Naive thymus-derived CD4-positive, alpha-beta T cell (primary cell): ENCODE measurements around the gene MFSD11. TPM values are rescaled to one million over a fixed set of nuclear protein-coding genes. Genes with fewer than 3 reads are reported as not detected.
"Not testable (repeated sequence)": the region's sequence is repeated elsewhere in the genome, so short reads cannot be mapped to it uniquely, and the experiment has no call there.

Experiments used
- ATAC-seq: fragments of 150-1000 bp; cut with Tn5 transposase; 2 replicates; pipeline ENCODE4 v1.10.0; 2021; ENCODE audit warnings: mild to moderate bottlenecking, moderate library complexity
- CTCF ChIA-PET: fragments of 350-600 bp; sonication (Branson Sonifier 250); formaldehyde crosslinking; loops from one replicate; lab custom pipeline; 2021; ENCODE audit warnings: antibody characterized with exemption; lab: Charles Lee
- POLR2A ChIA-PET: fragments of 350-600 bp; sonication (Branson Sonifier 250); formaldehyde crosslinking; loops from one replicate; lab custom pipeline; 2021; ENCODE audit warnings: antibody characterized with exemption, inconsistent platforms; lab: Charles Lee
- DNase-seq, 9 donors: peaks; one replicate each; pipeline versions ENCODE4 v3.0.0 to v3.0.0-alpha.2; 2020 to 2022; ENCODE audit warnings: mixed read lengths in 1 of 9
- H3K27ac ChIP-seq: one replicate; pipeline ENCODE4 v1.7.0; 2013; ENCODE audit warnings: mild to moderate bottlenecking, low read depth, low read length, moderate library complexity
- H3K27me3 ChIP-seq, 2 donors: one replicate each; pipeline ENCODE4 v1.7.0; 2013; ENCODE audit warnings: low read length in 2 of 2, mild to moderate bottlenecking in 2 of 2, moderate library complexity in 2 of 2; ENCODE audit not compliant: control insufficient read depth in 2 of 2, insufficient read depth in 2 of 2
- H3K36me3 ChIP-seq, 3 experiments: 1 replicate in 2 of 3; 2 replicates in 1 of 3; pipeline ENCODE4 v1.7.0; 2013; ENCODE audit warnings: low read length in 3 of 3, mild to moderate bottlenecking in 3 of 3, moderate library complexity in 1 of 3; ENCODE audit not compliant: insufficient read depth in 3 of 3, control insufficient read depth in 2 of 3
- H3K4me1 ChIP-seq, 2 donors: one replicate each; pipeline ENCODE4 v1.7.0; 2013; ENCODE audit warnings: low read length in 2 of 2, mild to moderate bottlenecking in 2 of 2, moderate library complexity in 1 of 2; ENCODE audit not compliant: control insufficient read depth in 2 of 2, insufficient read depth in 2 of 2
- H3K4me3 ChIP-seq: 2 replicates; pipeline ENCODE4 v1.7.0; 2013; ENCODE audit warnings: mild to moderate bottlenecking, low read length
- H3K9me3 ChIP-seq, 3 experiments: 1 replicate in 2 of 3; 2 replicates in 1 of 3; pipeline ENCODE4 v1.7.0; 2013; ENCODE audit warnings: low read length in 3 of 3; ENCODE audit not compliant: control insufficient read depth in 2 of 3
- H3K27ac Mint-ChIP-seq, 9 donors: one replicate each; pipeline ENCODE4 v1.8.0; 2020 to 2022; ENCODE audit warnings: mixed read lengths in 9 of 9, mild to moderate bottlenecking in 8 of 9, moderate library complexity in 5 of 9, inconsistent platforms in 2 of 9
- H3K27me3 Mint-ChIP-seq, 5 donors: one replicate each; pipeline ENCODE4 v1.8.0; 2021 to 2022; ENCODE audit warnings: mixed read lengths in 5 of 5, mild to moderate bottlenecking in 1 of 5
- H3K36me3 Mint-ChIP-seq, 5 donors: one replicate each; pipeline ENCODE4 v1.8.0; 2020 to 2022; ENCODE audit warnings: mixed read lengths in 5 of 5, mild to moderate bottlenecking in 3 of 5, inconsistent platforms in 1 of 5
- H3K4me1 Mint-ChIP-seq, 7 donors: one replicate each; pipeline ENCODE4 v1.8.0; 2020 to 2022; ENCODE audit warnings: mixed read lengths in 7 of 7, mild to moderate bottlenecking in 3 of 7, inconsistent platforms in 1 of 7
- H3K4me3 Mint-ChIP-seq, 10 donors: one replicate each; pipeline ENCODE4 v1.8.0; 2020 to 2022; ENCODE audit warnings: mild to moderate bottlenecking in 10 of 10, mixed read lengths in 10 of 10, moderate library complexity in 6 of 10, inconsistent platforms in 2 of 10
- H3K9me3 Mint-ChIP-seq, 11 donors: one replicate each; pipeline ENCODE4 v1.8.0; 2020 to 2022; ENCODE audit warnings: mixed read lengths in 11 of 11, mild to moderate bottlenecking in 4 of 11, inconsistent platforms in 1 of 11, moderate library complexity in 1 of 11
- intact Hi-C, 2 donors: fragments of 100-400 bp; cut with micrococcal nuclease; formaldehyde crosslinking; loops; one replicate each; pipeline ENCODE4 v1.15.1; 2023
- polyA plus RNA-seq, 2 donors: library from polyadenylated mRNA; unstranded; fragments of 300-500 nt; fragmentation: Illumina TruSeq; gene quantifications; one replicate each; pipeline ENCODE4 v1.2.3, GENCODE V29; 2021
- total RNA-seq, 6 experiments: library from RNA in 5 of 6; stranded (reverse) in 5 of 6; gene quantifications; 1 replicate in 5 of 6; 2 replicates in 1 of 6; pipeline ENCODE4 v1.2.3 and lab custom pipeline; 2021 to 2026

The MFSD11 gene
- total and polyA plus RNA-seq, 7 experiments from 2014 or later: 17.3 to 33.7 (median 30.9) TPM

GRCh38 chr17:76812263-76812662 is 74.3 kb downstream of the MFSD11 start:
- DNase-seq (no peak), ATAC-seq (no peak)
- peaks cover 0 to 4% (median 0%) of the 10 kb centered on the region in 5 donors for H3K27me3 Mint-ChIP-seq
- H3K9me3 Mint-ChIP-seq: no peaks in the 10 kb centered on the region
- ChIA-PET POLR2A (no interaction called here), CTCF (no interaction called here)
- H3K36me3 ChIP-seq: no peaks in the 10 kb centered on the region
- H3K36me3 Mint-ChIP-seq: no peaks in the 10 kb centered on the region
- no peak overlapping the region for H3K4me3 ChIP-seq
- intact Hi-C loops: no loop called here
- no peaks in the 10 kb centered on the region for H3K9me3 ChIP-seq
- peaks cover 4 to 9% (median 8%) of the 10 kb centered on the region in 7 donors for H3K4me1 Mint-ChIP-seq
- no peak overlapping the region for H3K4me3 Mint-ChIP-seq
- no peak overlapping the region for H3K27ac Mint-ChIP-seq
- no peaks in the 10 kb centered on the region for H3K27me3 ChIP-seq
- peaks cover 0 to 7% of the 10 kb centered on the region in 2 donors for H3K4me1 ChIP-seq
- no peak overlapping the region for H3K27ac ChIP-seq

GRCh38 chr17:76812968-76813367 is 75.0 kb downstream of the MFSD11 start:
- intact Hi-C loops: no loop called here
- Mint-ChIP-seq H3K27me3 (peaks cover 0 to 4% (median 0%) of the 10 kb centered on the region in 5 donors), H3K4me1 (peaks cover 4 to 10% (median 8%) of the 10 kb centered on the region in 7 donors), H3K4me3 (no peak overlapping the region), H3K27ac (no peak overlapping the region), H3K36me3 (no peaks in the 10 kb centered on the region), H3K9me3 (no peaks in the 10 kb centered on the region)
- Histone ChIP-seq H3K36me3 (no peaks in the 10 kb centered on the region), H3K4me3 (no peak overlapping the region), H3K27ac (no peak overlapping the region), H3K4me1 (peaks cover 0 to 7% of the 10 kb centered on the region in 2 donors), H3K27me3 (no peaks in the 10 kb centered on the region), H3K9me3 (no peaks in the 10 kb centered on the region)
- ATAC-seq: no peak
- ChIA-PET POLR2A (no interaction called here), CTCF (interaction anchor here (0.6 kb wide), 1 partner anchor 730 kb away, joined by 4 read pairs; no protein-coding TSS in a partner anchor)
- DNase-seq: no peak

GRCh38 chr17:76815907-76816589 is 78.1 kb downstream of the MFSD11 start:
- CTCF ChIA-PET: interaction anchor here (0.9 to 1.6 kb wide), 2 partner anchors 58 to 249 kb away, joined by 3 to 9 read pairs; no protein-coding TSS in a partner anchor
- H3K36me3 ChIP-seq, H3K27me3 ChIP-seq, POLR2A ChIA-PET, H3K9me3 ChIP-seq, H3K4me1 ChIP-seq, DNase-seq, H3K9me3 Mint-ChIP-seq, H3K4me3 ChIP-seq, H3K36me3 Mint-ChIP-seq, H3K27ac ChIP-seq: not testable (repeated sequence)
- H3K4me1 Mint-ChIP-seq: peaks cover 4 to 13% (median 8%) of the 10 kb centered on the region in 7 donors
- peaks cover 0 to 19% (median 0%) of the 10 kb centered on the region in 5 donors for H3K27me3 Mint-ChIP-seq
- peak overlapping the region in 3 of 10 donors; percentile 14 to 51 (median 36) for H3K4me3 Mint-ChIP-seq
- H3K27ac Mint-ChIP-seq: peak overlapping the region in 5 of 9 donors; percentile 9 to 44 (median 16)
- ATAC-seq: peak; percentile 58
- intact Hi-C loops: loop anchor here (1.0 to 2.0 kb wide), 7 partner anchors 23 to 431 kb away; partner anchors contain the start of gene MGAT5B (in 1 of the 2)

GRCh38 chr17:76816590-76817135 is 78.7 kb downstream of the MFSD11 start:
- peaks cover 0 to 7% of the 10 kb centered on the region in 2 donors for H3K4me1 ChIP-seq
- H3K27ac Mint-ChIP-seq: peak overlapping the region in 6 of 9 donors; percentile 9 to 44 (median 16)
- H3K9me3 ChIP-seq: no peaks in the 10 kb centered on the region
- CTCF ChIA-PET: interaction anchor here (0.6 to 1.6 kb wide), 2 partner anchors 240 to 248 kb away, joined by 7 to 9 read pairs; no protein-coding TSS in a partner anchor
- H3K27me3 ChIP-seq: no peaks in the 10 kb centered on the region
- DNase-seq (peak; percentile 22 to 78 (median 66)), ATAC-seq (peak; percentile 91)
- peaks cover 4 to 13% (median 8%) of the 10 kb centered on the region in 7 donors for H3K4me1 Mint-ChIP-seq
- intact Hi-C loops: loop anchor here (1.0 to 2.0 kb wide), 7 partner anchors 23 to 431 kb away; partner anchors contain the start of gene MGAT5B (in 1 of the 2)
- POLR2A ChIA-PET: no interaction called here
- no peaks in the 10 kb centered on the region for H3K9me3 Mint-ChIP-seq
- no peak overlapping the region for H3K27ac ChIP-seq
- H3K4me3 ChIP-seq: no peak overlapping the region
- H3K27me3 Mint-ChIP-seq: peaks cover 0 to 19% (median 0%) of the 10 kb centered on the region in 5 donors
- no peaks in the 10 kb centered on the region for H3K36me3 Mint-ChIP-seq
- H3K4me3 Mint-ChIP-seq: peak overlapping the region in 5 of 10 donors; percentile 14 to 58 (median 36)
- no peaks in the 10 kb centered on the region for H3K36me3 ChIP-seq

GRCh38 chr17:76820039-76820438 is 82.1 kb downstream of the MFSD11 start:
- Histone ChIP-seq H3K4me3 (no peak overlapping the region), H3K36me3 (no peaks in the 10 kb centered on the region), H3K27ac (no peak overlapping the region), H3K27me3 (no peaks in the 10 kb centered on the region), H3K4me1 (peaks cover 0 to 7% of the 10 kb centered on the region in 2 donors), H3K9me3 (no peaks in the 10 kb centered on the region)
- ChIA-PET CTCF (interaction anchor here (0.6 kb wide), 1 partner anchor 1514 kb away, joined by 5 read pairs; no protein-coding TSS in a partner anchor), POLR2A (no interaction called here)
- Mint-ChIP-seq H3K36me3 (no peaks in the 10 kb centered on the region), H3K4me1 (peaks cover 4 to 13% (median 8%) of the 10 kb centered on the region in 7 donors), H3K4me3 (no peak overlapping the region), H3K9me3 (no peaks in the 10 kb centered on the region), H3K27me3 (peaks cover 0 to 22% (median 0%) of the 10 kb centered on the region in 5 donors), H3K27ac (peak overlapping the region in 1 of 9 donors; percentile 6)
- DNase-seq (no peak), ATAC-seq (no peak)
- intact Hi-C loops: no loop called here

- H3K27ac Mint-ChIP-seq: peak overlapping the region in 1 of 9 donors; percentile 6
- POLR2A ChIA-PET: no interaction called here
These were observed 82.6 kb downstream of the MFSD11 start for GRCh38 chr17:76820561-76820960.

More at GRCh38 chr17:76820561-76820960, 82.6 kb downstream of the MFSD11 start:
- intact Hi-C loops: no loop called here
- no peak overlapping the region for H3K4me3 Mint-ChIP-seq
- no peak for DNase-seq
- CTCF ChIA-PET: no interaction called here
- Histone ChIP-seq H3K36me3 (no peaks in the 10 kb centered on the region), H3K27me3 (no peaks in the 10 kb centered on the region), H3K9me3 (no peaks in the 10 kb centered on the region), H3K27ac (no peak overlapping the region), H3K4me3 (no peak overlapping the region), H3K4me1 (peaks cover 0 to 7% of the 10 kb centered on the region in 2 donors)
- H3K4me1 Mint-ChIP-seq: peaks cover 4 to 13% (median 8%) of the 10 kb centered on the region in 7 donors
- no peaks in the 10 kb centered on the region for H3K9me3 Mint-ChIP-seq
- no peaks in the 10 kb centered on the region for H3K36me3 Mint-ChIP-seq
- peaks cover 0 to 22% (median 0%) of the 10 kb centered on the region in 5 donors for H3K27me3 Mint-ChIP-seq
- no peak for ATAC-seq
